HG03442 (cell line): ENCODE data around the gene PTPN18.

Experiments used
- ATAC-seq: cut with Tn5 transposase; IDR thresholded peaks from one replicate; pipeline ENCODE4 v1.9.1; 2021; ENCODE audit warnings: mild to moderate bottlenecking, moderate library complexity; ENCODE audit not compliant: unreplicated experiment

PTPN18 gene

DNA sequence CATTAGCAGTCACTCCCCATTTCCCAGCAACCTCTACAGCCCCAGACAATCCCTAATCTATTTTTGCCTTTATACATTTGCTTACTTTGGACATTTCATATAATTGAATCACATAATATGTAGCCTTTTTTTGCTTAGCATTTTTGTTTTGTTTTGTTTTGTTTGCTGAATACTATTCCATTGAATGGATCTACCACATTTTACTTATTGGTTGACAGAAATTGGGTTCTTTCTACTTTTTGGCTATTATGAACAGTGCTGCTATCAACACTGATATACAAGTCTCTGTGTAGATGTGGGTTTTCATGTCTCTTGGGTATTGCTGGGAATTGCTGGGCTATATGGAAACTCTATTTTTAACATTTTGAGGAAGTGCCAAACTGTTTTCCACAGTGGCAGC, 7.6 kb downstream of the PTPN18 start:
- ATAC-seq: no peak

- no peak for ATAC-seq
Observed at GRCh38 chr2:130365075-130365474, 9.2 kb downstream of the PTPN18 start.

DNA sequence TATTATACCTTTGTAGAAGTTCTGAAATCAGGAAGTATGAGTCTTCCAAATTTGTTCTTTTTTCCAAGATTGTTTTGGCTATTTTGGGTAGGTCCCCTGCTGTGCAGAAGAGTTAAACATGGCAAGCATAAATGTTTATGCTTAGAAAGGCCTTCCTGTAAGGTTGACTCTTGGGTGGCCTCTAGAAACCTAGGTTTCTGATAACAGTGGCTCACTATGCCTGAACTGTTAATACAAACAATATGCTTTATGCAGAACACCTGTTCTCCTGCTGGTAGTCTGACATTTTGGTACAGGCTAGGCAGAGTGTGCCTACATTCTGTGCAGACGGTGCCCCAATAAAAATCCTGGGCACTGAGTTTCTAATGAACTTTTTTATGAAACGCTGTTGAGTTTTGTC, 10.1 kb downstream of the PTPN18 start:
- ATAC-seq: no peak

DNA sequence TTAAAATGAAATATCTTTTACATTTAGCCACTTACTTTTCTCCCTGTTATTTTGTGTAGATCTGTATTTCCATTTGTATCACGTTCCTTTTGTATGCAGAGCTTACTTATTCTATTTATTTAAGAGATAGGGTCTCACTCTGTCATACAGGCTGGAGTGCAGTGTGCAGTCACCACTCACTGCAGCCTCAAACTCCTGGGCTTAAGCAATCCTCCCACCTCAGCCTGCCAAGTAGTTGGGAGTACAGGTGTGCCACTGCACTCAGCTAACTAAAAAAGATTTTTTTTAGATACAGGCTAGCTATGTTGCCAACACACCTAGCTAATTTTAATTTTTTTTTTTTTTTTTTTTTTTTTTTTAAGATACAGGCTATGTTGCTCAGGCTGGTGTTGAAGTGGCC, 10.9 kb downstream of the PTPN18 start:
- ATAC-seq: no peak

- no peak for ATAC-seq
Observed at GRCh38 chr2:130368786-130369185, 12.9 kb downstream of the PTPN18 start.

- ATAC-seq: no peak
Observed at GRCh38 chr2:130369311-130369964, 13.6 kb downstream of the PTPN18 start.

DNA sequence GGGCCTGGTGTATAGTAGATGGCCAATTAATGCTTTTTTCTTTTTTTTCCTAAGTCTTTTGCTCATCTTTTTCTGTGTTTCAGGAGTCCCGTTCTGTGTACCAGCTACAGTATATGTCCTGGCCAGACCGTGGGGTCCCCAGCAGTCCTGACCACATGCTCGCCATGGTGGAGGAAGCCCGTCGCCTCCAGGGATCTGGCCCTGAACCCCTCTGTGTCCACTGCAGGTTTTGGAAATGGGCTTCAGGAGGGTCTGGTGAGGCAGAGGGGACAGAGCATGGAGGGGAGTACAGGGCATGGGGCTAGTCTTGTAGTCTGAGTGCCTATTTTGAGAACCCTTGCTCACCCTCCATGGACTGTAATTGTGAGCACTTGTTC, 14.1 kb downstream of the PTPN18 start:
- no peak for ATAC-seq

GRCh38 chr2:130370490-130370889, 14.6 kb downstream of the PTPN18 start:
- ATAC-seq: peak; percentile 41

- ATAC-seq: peak; percentile 17
Observed at GRCh38 chr2:130371723-130372054, 15.8 kb downstream of the PTPN18 start.

- peak; percentile 64 for ATAC-seq
Observed at GRCh38 chr2:130372055-130372832, 16.4 kb downstream of the PTPN18 start.

DNA sequence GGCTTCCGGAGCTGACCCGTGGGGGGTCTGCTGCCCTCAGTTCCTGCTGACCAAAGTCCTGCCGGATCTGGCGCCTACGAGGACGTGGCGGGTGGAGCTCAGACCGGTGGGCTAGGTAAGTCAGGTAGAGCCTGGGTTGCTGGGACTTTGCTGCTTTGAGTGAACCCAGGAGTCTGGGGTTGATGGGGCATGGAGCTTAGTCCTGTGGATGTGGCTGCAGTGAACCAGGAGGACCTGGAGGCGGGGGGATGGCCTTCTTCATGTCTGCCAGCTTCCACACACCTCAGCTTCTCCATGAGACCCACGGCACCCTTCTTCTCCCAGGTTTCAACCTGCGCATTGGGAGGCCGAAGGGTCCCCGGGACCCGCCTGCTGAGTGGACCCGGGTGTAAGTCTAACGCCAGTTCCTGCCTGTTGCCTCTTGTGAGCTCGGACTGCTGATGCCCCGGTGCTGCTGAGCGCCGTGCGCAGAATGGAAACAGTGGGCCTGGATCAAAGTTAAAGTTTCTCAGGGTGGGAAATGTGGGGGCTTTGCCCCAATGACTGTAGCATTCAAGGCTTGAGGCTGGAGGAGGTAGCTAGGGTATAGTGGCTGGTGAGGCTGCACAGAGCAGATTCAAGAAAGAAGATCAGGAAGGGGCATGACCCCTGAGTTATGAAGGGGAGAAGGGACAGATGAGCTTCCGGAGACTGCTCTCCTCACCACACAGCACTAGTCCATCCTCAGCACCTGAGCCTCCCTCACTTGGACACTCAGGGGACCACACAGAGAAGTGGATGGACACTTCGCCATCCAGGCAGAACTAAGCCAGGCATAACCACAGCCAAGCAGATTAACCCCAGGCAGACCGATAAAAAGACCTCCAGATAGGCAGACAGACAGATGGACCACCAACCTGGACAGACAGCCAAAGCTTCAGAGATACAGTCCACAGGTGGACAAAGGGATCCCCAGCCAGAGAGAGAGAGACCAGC, 17.3 kb downstream of the PTPN18 start:
- no peak for ATAC-seq

DNA sequence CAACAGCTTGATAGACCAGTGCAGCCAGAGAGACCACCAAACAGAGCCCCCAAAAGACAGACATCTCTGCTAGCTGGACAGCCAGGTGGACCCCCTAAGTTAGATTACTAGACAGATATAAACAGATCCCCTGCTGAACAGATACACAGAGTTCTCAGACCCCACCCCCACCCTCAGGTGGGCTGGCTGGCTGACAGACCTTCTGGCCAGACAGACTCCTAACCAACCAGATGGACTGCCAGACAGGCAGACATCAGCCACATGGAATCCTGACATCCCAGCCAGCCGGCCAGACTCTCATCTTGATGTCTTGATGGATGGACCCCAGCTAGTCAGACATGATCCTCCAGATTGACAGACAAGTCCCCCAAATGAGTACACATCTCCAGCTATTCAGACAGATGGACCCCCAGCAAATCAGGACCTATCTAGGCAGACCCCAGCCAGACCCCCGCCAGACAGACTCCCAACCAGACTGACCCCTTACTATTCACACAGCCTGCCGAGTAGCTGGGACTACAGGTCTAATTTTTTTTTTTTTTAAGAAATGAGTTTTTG, 18.0 kb downstream of the PTPN18 start:
- no peak for ATAC-seq

- ATAC-seq: no peak
Observed at GRCh38 chr2:130374587-130375290, 18.9 kb downstream of the PTPN18 start.

GRCh38 chr2:130375291-130376266, 19.7 kb downstream of the PTPN18 start:
- no peak for ATAC-seq

- ATAC-seq: peak; percentile 42
Observed at GRCh38 chr2:130376433-130377293, 20.8 kb downstream of the PTPN18 start.

GRCh38 chr2:130377491-130377890, 21.6 kb downstream of the PTPN18 start:
- no peak for ATAC-seq

DNA sequence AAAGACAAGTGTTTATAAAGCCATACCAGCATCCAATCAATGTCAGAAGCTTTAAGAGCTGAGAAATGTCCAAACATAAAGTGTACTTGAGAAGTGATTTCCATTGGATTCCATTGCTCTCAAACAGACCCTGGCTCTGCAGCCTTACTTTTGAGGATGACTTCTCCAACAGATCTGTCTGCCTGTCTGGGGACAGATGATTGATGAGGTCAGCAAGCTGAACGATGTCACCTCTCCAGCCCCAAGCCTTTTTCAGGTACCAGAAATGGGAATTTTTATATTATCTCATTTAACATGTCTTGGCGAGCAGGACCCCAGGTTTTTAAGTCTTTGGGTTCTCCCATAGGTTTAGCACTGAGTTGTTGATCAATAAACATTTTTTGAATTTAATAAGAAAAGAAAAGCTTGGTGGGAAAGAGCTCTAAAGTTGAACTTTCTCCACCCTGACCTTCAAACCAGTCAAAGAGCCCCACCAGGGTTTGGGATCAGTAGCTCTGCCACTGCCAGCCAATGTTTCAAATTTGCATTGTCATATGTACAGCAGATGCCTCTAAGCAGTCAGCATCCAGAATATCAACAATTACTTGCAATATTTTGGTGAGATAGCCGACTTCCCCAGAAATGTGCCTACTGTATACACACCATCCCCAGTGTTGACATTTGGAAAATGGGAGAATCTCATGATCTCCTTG, 22.5 kb downstream of the PTPN18 start:
- ATAC-seq: no peak

DNA sequence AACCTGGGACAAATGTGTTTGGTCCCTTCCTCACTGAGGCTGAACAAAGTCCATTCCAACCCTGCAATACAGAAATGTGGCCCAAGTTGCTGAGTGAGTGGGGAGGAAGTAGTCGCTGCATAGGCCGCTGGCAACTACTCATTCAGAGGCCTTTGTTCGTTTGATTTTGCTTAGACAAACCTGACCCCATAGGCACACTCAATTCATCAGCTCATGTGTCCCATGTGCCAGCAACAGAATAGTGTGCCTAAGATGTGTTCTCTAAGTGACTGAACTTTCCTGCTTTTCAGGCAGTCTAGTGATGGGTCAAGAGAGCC, 23.0 kb downstream of the PTPN18 start:
- no peak for ATAC-seq
